GM19351 (cell line): ENCODE data around the gene ITGB6.

ENCODE experiments used
- ATAC-seq: cut with Tn5 transposase; IDR thresholded peaks from one replicate; pipeline ENCODE4 v1.9.1; 2021; ENCODE audit warnings: mild to moderate bottlenecking, moderate library complexity; ENCODE audit not compliant: unreplicated experiment

Gene ITGB6, protein sequence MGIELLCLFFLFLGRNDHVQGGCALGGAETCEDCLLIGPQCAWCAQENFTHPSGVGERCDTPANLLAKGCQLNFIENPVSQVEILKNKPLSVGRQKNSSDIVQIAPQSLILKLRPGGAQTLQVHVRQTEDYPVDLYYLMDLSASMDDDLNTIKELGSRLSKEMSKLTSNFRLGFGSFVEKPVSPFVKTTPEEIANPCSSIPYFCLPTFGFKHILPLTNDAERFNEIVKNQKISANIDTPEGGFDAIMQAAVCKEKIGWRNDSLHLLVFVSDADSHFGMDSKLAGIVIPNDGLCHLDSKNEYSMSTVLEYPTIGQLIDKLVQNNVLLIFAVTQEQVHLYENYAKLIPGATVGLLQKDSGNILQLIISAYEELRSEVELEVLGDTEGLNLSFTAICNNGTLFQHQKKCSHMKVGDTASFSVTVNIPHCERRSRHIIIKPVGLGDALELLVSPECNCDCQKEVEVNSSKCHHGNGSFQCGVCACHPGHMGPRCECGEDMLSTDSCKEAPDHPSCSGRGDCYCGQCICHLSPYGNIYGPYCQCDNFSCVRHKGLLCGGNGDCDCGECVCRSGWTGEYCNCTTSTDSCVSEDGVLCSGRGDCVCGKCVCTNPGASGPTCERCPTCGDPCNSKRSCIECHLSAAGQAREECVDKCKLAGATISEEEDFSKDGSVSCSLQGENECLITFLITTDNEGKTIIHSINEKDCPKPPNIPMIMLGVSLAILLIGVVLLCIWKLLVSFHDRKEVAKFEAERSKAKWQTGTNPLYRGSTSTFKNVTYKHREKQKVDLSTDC

DNA sequence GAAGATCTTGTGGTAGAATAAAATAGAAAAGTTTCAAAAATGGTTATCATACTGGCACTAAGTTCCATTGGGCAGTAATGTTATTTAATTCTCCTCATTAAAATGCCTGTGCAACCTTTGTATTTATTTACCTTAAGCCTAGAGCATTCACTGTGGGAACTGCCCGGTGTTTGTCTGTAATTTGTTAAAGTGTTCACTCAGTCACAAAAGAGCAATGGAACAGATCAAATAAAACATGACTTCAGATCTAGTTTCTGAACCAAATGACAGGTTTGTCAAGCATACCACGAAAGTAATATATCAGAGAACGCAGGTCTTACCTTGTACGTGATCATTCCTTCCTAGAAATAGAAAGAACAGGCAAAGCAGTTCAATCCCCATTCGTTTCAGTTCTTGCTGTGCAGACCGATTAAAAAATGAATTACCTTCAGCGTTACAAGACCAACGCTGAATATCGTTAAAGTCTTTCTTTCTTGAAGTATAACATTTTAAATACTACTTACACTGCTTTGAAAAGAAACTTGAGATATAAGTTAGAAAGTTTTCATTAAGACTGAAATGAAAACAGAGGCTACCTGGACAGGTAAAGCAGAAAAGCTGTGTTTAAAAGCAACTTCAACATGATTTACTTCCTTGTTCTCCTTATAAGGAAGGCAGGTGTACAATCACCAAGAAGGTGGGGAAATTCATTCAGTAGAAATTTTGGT is at the start of gene ITGB6:
TSS of gene ITGB6 (minus strand) at position 590 of the 707 bp plus-strand sequence. CDS start at position 381, 209 bp downstream.
- ATAC-seq, result no peak

DNA sequence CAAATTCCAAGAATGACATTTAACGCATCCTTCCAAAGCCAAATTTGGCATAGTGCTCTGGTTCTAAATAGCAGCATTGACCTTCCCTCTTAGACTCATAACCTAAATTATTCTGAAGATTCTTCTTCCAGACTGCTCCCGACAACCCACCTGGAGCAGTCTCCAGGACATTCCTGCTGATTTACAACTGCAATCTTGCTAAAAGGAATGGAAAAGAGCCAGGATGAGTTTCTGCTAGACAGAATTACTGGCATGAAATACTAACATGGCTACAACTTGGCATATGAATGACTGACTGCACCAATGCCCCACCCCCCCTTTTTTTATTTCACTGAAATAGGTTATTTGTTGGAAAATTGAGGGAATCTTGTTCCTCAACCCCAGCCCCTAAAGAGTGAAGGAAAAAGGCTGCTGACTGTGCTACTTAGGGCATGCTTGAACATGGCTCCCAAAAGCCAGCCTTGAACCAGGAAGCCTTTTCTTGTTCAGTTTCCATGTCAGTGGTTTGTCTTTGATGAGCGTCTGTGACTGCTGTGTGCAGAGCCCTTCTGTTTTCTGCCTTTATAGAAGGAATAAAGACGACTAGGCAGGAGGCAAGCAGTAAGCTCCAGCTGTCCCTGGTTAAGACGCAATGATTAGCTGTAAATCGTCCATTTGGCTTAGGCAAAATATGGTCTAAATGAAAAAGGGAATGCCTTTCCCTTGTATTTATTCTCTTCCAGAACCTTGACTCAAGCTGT is 47.4 kb upstream of the ITGB6 start:
- no peak for ATAC-seq

DNA sequence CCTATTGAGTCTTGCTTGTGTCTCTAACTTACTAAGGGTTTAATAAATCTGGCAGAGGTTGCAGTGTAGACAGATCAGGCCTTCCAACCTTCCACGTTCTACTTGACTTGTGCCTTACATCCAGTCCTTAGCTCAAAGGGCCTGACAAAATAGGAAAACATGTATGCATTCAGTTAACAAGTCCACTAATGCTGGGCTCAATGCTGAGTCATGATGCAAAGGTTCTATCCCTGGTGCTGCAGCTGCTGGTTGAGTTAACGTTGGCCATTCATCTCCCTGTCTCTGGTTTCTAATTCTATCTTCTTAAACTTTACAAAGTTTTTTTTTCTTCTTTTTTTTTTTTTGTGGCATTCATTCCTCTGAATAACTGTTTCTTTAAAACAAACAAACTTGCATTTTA is 46.3 kb upstream of the ITGB6 start:
- no peak for ATAC-seq

GRCh38 chr2:160245614-160246155 is 45.6 kb upstream of the ITGB6 start:
- ATAC-seq, result no peak

DNA sequence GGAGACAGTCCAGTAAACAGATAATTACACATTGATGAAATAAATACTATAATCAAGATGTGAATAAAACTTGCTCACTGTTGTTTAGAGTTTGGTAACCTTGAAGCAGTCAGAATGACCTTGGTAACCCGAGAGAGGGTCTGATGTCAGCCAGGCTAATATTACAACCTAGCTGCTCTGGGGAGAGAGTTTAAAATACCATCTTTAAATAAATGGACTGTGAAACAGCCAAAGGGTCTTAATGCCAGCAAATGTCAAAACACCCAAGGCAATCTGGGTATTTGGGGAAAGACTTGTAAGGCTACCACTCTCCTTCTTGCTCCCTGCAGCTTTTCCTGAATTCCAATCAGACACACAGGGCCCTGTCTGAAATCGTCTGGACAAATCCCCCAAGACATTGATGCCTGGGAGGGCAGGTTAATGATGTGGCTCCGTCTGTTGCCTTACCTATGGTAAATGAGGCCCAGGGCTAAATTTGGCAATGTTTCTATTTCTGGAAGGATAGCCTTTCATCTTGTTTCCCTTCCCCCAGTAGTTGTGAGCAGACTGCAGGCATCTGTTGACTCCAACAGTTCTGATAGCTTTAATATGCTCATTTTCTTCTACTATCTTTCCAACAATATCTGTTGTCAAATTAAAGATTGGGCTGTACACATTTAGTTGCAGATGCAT is 43.0 kb upstream of the ITGB6 start:
- no peak for ATAC-seq

DNA sequence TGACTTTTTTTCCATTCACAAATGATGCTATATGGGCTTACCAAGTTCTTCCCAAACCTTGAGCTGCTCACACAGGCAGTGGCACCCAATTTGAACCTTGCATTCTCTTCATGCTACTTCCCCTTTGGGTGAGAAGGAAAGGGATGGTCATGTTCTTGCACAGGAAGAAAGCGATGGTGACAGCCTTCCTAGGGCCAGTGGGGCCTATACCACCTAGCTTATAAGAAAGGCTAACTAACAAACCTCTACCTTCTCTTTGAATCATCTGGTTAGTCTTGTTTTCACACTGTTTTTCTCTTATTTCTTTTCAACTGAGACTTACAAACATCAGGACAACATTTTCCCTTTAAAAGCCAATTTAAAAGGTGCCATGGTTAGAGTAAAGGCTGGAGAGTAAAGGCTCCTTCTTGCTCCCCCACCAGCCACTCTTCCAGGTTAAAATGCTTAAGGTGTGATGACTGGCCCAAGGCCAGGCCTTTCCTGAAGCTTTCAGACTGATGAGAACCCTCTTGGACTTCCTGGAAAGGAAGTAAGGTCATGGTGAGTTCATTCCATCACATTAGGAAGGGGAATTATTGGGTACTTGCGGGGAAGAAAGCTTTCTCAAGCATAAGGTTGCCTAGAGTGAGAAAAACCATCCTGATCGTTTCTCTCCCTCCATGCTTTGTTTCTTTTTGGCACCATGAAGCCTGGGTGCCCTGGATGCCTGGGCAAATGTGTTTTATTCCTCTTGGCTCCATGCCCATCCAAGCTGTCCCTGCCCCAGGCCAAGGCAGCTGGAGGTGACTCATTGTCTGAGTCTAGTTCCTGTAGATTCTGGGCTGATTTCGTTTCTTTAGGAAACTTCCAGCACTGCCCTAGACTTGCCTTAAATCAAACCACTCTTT is 41.4 kb upstream of the ITGB6 start:
- no peak for ATAC-seq

- ATAC-seq, result no peak
Observed at GRCh38 chr2:160239436-160239835, 39.4 kb upstream of the ITGB6 start.

DNA sequence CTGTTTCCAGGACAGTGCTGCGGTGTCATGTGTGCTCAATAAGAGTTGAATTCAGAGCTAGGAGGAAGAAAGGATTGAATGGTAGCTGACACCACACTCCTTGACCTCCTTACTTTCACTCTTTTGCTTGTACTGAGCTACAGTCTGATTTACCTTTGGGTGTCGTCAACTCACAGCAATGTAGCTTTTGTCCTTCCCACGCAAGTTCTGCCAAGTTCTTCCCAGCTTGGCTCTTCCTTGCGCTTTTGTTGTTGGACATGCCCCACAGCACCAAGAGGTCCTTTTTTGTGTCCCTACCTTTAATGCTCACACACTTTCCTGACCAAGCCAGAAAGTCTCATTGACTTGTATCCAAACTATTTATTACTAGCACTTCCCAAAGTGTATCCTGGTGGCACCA is 38.3 kb upstream of the ITGB6 start:
- ATAC-seq, result no peak

DNA sequence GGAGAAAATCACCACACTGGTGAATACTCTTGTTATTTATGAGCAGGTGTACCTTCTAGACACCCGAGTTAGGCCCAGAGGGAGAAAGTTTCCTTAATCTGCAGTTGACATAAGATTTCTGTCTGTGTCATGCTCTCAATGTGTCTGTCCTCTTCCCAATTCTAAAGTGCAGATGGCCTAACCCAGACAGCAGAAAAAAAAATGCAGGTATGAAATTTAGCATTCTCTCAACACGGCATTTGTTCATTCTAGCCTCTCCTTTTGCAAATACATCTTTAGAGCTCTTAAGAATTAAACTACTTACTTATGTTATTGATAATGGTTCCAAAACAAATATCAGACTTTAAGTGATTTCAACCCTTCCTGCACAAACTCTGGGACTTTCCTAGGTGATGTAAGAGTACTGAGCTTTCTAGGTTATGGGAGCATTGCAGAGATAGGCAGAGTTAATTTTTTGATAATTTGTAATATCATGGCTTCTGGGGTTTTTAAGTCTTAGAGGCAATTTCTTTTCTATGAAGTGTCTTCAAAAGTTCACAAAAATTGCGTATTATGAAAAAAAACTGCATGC is 32.9 kb upstream of the ITGB6 start:
- no peak for ATAC-seq

DNA sequence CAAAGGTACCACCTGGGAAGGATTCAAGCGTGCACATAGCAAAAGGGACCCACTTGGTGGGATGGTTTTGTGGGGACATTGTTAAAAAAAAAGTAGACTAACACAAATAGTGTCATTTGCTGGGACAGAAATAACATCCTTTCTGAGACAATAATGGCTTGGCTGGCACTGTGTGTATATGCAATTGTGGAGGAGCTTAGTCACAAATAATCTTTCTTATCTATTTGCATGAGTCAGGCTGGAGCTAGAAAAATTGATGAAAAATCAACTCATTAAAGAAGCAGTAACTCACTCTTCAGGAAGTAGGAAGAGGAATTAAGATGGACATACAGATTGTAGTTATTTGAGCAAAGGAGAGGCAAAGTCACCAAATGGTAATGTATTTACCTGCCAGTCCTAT is 29.5 kb upstream of the ITGB6 start:
- no peak for ATAC-seq

DNA sequence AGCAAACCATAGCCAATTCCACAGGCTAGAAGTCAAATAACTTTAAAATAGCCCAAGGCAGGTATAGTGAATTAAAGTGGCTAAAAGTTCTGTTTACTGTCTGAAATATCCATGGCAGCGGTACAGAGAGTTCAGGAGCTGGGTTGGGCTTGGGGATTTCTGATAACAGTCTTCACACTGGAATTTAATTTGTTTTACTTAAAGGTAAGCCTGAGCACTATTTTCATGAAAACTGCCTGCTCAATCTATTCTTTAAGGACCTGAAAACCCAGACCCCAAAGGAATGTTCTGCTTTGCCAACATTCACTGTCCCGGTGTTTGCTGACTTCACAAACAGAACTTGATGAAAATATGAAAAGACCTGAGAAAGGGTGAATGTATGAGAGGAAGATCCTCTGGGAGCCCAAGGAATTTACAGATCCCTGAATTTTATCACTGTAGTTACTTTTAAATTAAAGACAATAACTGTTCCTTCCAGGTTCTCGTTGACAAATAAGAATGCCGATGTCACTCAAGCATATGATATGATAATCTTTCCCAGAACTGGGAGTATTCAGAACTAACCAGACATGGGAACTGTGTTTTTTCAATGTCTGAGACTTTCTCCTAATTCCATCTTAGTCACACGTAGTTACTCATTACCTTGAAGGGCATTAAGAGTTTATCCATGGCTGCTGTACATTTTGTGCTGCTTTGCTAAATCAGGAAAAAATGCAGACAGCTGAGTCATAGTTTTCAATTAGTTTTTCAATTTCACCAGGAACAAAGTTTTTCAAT is 28.3 kb upstream of the ITGB6 start:
- ATAC-seq, result no peak

DNA sequence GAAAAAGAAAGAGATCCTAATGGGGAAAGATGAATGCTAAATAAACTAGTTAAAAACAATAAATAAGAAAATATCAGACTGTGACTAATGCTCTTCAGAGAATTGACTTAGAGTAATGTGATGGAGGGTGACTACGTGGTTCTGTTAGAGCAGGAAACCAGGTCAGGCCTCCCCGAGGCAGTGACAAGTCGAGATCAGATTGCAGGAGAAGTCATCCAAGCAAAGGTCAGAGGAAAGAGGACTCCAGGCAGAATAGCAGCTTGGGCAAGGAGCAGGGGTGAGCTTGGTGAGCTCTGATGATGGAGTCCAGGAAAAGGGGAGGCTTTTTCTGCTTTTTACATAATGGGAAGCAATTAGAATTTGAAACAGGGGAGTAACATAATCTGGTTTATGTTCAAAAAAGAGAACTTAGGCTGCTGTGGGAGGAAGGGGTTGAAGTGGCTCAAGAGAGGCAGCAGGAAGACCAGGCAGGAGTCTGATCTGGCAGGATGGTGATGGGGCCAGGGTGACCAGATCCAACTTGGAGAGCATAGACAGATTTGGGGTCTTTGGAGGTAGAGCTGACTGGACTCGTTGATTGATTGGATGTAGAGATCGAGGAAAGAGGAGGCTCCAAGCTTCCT is 27.3 kb upstream of the ITGB6 start:
- no peak for ATAC-seq

- no peak for ATAC-seq
Observed at GRCh38 chr2:160226367-160226766, 26.3 kb upstream of the ITGB6 start.

- ATAC-seq, result no peak
Observed at GRCh38 chr2:160225722-160226121, 25.6 kb upstream of the ITGB6 start.

DNA sequence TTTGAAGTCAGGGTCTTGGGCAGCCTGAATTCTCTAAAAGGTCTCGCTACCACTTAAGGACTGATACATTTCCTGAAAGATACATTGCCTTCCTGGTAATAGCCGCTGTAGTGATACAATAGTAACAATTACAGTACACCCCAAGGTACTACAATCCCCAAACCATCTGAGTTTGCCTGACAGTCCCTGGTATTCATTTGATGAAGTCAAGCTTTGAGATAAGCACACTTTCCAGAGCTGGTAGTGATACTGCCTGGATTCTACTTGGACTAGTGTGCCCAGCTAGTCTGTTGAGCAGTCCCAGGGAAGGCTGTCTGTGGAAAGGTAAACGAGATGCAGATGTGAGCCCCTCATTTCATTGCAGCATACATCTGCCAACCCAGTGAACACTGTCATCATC is 24.4 kb upstream of the ITGB6 start:
- peak; percentile 25 for ATAC-seq

DNA sequence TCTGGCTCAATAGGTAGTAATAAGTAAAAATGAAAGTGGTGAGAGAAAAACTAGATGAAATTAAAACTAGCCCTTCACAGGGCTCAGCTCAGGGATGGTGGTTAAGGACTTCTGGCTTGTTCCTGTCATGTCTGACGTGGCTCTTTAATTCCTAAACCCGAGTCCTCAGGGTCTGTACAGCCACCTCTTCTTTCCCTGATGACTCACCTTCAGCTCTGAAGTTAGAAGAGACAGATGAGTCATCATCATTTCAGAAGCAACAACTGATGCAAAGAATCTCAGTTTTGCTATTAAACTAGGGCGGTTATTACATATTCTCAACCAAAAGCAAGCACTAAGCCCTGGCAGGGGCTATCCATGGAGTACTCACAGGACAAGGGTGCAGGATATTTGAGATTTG is 24.0 kb upstream of the ITGB6 start:
- peak; percentile 96 for ATAC-seq

DNA sequence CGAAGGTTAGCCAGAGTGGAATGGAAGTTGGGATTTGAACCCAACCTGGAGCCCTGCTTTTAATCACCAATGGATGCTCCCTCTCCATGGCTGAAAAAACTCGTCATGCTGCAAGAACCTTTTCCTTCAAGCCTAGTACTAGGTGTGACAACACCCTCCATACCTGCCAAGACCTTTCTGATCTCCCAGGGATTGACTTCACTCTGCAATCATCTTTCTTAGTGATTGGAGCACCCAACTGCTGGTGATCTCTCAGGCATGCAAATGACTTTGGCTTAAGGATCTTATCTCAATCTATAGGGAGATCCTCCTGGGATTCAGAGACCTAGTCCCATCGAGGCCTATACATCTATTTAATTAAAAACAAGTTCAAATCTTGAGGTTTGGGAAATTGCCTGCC is 23.5 kb upstream of the ITGB6 start:
- ATAC-seq, result no peak
